K562 (cell line): ENCODE data around the gene GMPR. TPM values are rescaled to one million over a fixed set of nuclear protein-coding genes. Genes with fewer than 3 reads are reported as not detected.
A peak's percentile ranks its signal among the peaks of the same experiment; 100 is the strongest.

Experiments used
- ATF1 ChIP-seq, 2 experiments: fragments of 450-650 bp in 1 of 2; IDR thresholded peaks; 2 replicates each; pipeline ENCODE4 v1.6.1; 2016; ENCODE audit warnings: missing compliant biosample characterization in 1 of 2, missing genetic modification characterization in 1 of 2
- BDP1 ChIP-seq: IDR thresholded peaks from 3 replicates; pipeline ENCODE4 v1.6.1; 2011; ENCODE audit not compliant: insufficient read length, insufficient read depth
- BRF1 ChIP-seq: IDR thresholded peaks from 3 replicates; pipeline ENCODE4 v1.6.1; 2011; ENCODE audit warnings: borderline replicate concordance, mild to moderate bottlenecking; ENCODE audit not compliant: insufficient read length; ENCODE audit errors: extremely low read depth
- FOXO4 ChIP-seq: fragments of 450-650 bp; formaldehyde crosslinking; IDR thresholded peaks from 2 replicates; pipeline ENCODE4 v1.4.0; 2020; ENCODE audit warnings: mild to moderate bottlenecking, moderate library complexity
- HMGN3 ChIP-seq: IDR thresholded peaks from 2 replicates; pipeline ENCODE4 v1.6.1; 2011; ENCODE audit warnings: borderline replicate concordance, low read depth, mild to moderate bottlenecking, mixed read lengths, low read length; ENCODE audit not compliant: insufficient read length; ENCODE audit errors: extremely low read depth
- HOMEZ ChIP-seq: fragments of 250-450 bp; sonication (Bioruptor Pico); IDR thresholded peaks from 2 replicates; pipeline ENCODE4 v1.4.0; 2020; ENCODE audit warnings: mild to moderate bottlenecking, moderate library complexity
- IFI16 ChIP-seq: fragments of 250-450 bp; sonication (Bioruptor Pico); IDR thresholded peaks from 2 replicates; pipeline ENCODE4 v2.1.2; 2022; ENCODE audit warnings: mild to moderate bottlenecking, inconsistent platforms
- MAX ChIP-seq: sonication (generic); formaldehyde crosslinking; IDR thresholded peaks from 2 replicates; pipeline ENCODE4 v1.9.0; 2022; ENCODE audit warnings: mild to moderate bottlenecking, missing genetic modification reagents
- MCM3 ChIP-seq: fragments of 450-650 bp; IDR thresholded peaks from 2 replicates; pipeline ENCODE4 v1.6.1; 2016
- NCOA2 ChIP-seq, 2 experiments: fragments of 450-650 bp; IDR thresholded peaks; 2 replicates each; pipeline ENCODE4 v1.6.1; 2018; ENCODE audit warnings: mild to moderate bottlenecking in 2 of 2, moderate library complexity in 1 of 2; ENCODE audit not compliant: partially characterized antibody in 2 of 2
- NCOR1 ChIP-seq: fragments of 450-650 bp; IDR thresholded peaks from 2 replicates; pipeline ENCODE4 v1.6.1; 2016; ENCODE audit warnings: mild to moderate bottlenecking, moderate library complexity
- NFRKB ChIP-seq: fragments of 450-650 bp; IDR thresholded peaks from 2 replicates; pipeline ENCODE4 v1.6.1; 2016; ENCODE audit warnings: low read depth
- PTTG1 ChIP-seq: fragments of 450-650 bp; IDR thresholded peaks from 2 replicates; pipeline ENCODE4 v1.6.1; 2016; ENCODE audit warnings: low read depth, mild to moderate bottlenecking, missing genetic modification characterization, missing compliant biosample characterization
- RNF219 ChIP-seq: fragments of 250-450 bp; sonication (Bioruptor Pico); IDR thresholded peaks from 2 replicates; pipeline ENCODE4 v1.5.0; 2022; ENCODE audit warnings: mild to moderate bottlenecking
- SNAPC5 ChIP-seq: fragments of 250-450 bp; sonication (Bioruptor Pico); IDR thresholded peaks from 2 replicates; pipeline ENCODE4 v1.8.0; 2021; ENCODE audit warnings: moderate library complexity, mild to moderate bottlenecking, inconsistent platforms
- USF1 ChIP-seq: sonication (generic); formaldehyde crosslinking; IDR thresholded peaks from 2 replicates; pipeline ENCODE4 v1.9.0; 2022; ENCODE audit warnings: mild to moderate bottlenecking, missing genetic modification reagents
- ZBTB17 ChIP-seq: fragments of 450-650 bp; formaldehyde crosslinking; IDR thresholded peaks from 2 replicates; pipeline ENCODE4 v1.4.0; 2020; ENCODE audit warnings: mild to moderate bottlenecking
- ZNF124 ChIP-seq: sonication (generic); formaldehyde crosslinking; IDR thresholded peaks from 2 replicates; pipeline ENCODE4 v1.8.1; 2022; ENCODE audit warnings: missing genetic modification reagents
- ZNF184 ChIP-seq: sonication (generic); formaldehyde crosslinking; IDR thresholded peaks from 2 replicates; pipeline ENCODE4 v1.5.0; 2020; ENCODE audit warnings: missing genetic modification reagents
- ZNF24 ChIP-seq: fragments of 450-650 bp; IDR thresholded peaks from 2 replicates; pipeline ENCODE4 v1.6.1; 2016
- ZNF253 ChIP-seq: fragments of 250-450 bp; sonication (Bioruptor Pico); conservative IDR thresholded peaks from 2 replicates; pipeline ENCODE4 v1.6.1; 2021; ENCODE audit warnings: mild to moderate bottlenecking
- ZNF444 ChIP-seq: fragments of 250-450 bp; sonication (Bioruptor Pico); IDR thresholded peaks from 2 replicates; pipeline ENCODE4 v1.4.0; 2020; ENCODE audit warnings: mild to moderate bottlenecking, moderate library complexity
- ZNF561 ChIP-seq: fragments of 450-650 bp; formaldehyde crosslinking; conservative IDR thresholded peaks from 2 replicates; pipeline ENCODE4 v1.4.0; 2020; ENCODE audit warnings: mild to moderate bottlenecking, moderate library complexity
- ZSCAN32 ChIP-seq: fragments of 450-650 bp; formaldehyde crosslinking; IDR thresholded peaks from 2 replicates; pipeline ENCODE4 v1.4.0; 2020; ENCODE audit warnings: mild to moderate bottlenecking, moderate library complexity
- polyA plus RNA-seq, 8 experiments: library from polyadenylated mRNA; depleted of rRNA in 4 of 8; stranded (reverse) in 5 of 8; unstranded in 3 of 8; fragments of >200 nt; fragmentation: Nextera tagmentation in 2 of 8; fragmentation: Illumina TruSeq in 1 of 8; extraction: Ambion mirVana in 2 of 8; extraction: Trizol in 1 of 8; gene quantifications; 2 replicates each; pipeline versions ENCODE4 v1.2.1 to v1.2.3, GENCODE V29; 2011 to 2014; ENCODE audit warnings: inconsistent platforms in 1 of 8, missing spikeins in 1 of 8
- total RNA-seq, 7 experiments: library from RNA; depleted of rRNA in 6 of 7; stranded (reverse); fragments of >200 nt in 6 of 7; fragmentation: Illumina TruSeq in 2 of 7; extraction: Trizol in 2 of 7; gene quantifications; 2 replicates each; pipeline versions ENCODE4 v1.2.1 to v1.2.3, GENCODE V29; 2011 to 2021; ENCODE audit warnings: low replicate concordance in 1 of 7

The GMPR gene
- total and polyA plus RNA-seq, 9 of the 15 experiments (the other 6 are each of a cell fraction or from before 2014, with no cell fraction given): 34.6 to 83.7 (median 49.8) TPM

GRCh38 chr6:16270178-16270794 is 31.9 kb downstream of the GMPR start (continued):
- peak in 1 of 2 experiments; percentile 70 for TF ChIP-seq NCOA2 (IDR thresholded peaks at IDR 0.05; ENCODE audit: partially characterized antibody in 2 of 2)
- no peak for TF ChIP-seq ATF1 (CRISPR knock-in tag; IDR thresholded peaks at IDR 0.05)
- TF ChIP-seq ATF1 (tag; IDR thresholded peaks at IDR 0.05): peak; percentile 66
- TF ChIP-seq USF1 (CRISPR knock-in tag): no peak
- peak; percentile 73 for TF ChIP-seq MAX
- peak; percentile 70; the same call in 1 of the 2 replicates for TF ChIP-seq IFI16 (CRISPR knock-in tag)
- no peak for TF ChIP-seq ZNF124 (CRISPR knock-in tag)
- TF ChIP-seq HMGN3: peak; percentile 88
- TF ChIP-seq NCOR1: peak; percentile 99
- peak; percentile 75; the same call in 1 of the 2 replicates for TF ChIP-seq NFRKB
- TF ChIP-seq ZNF24: peak; percentile 68
- no peak for TF ChIP-seq ZNF253 (CRISPR knock-in tag)
- no peak for TF ChIP-seq FOXO4 (CRISPR knock-in tag)
- no peak for TF ChIP-seq SNAPC5 (CRISPR knock-in tag)
- no peak for TF ChIP-seq ZNF184 (CRISPR knock-in tag)
- no peak for TF ChIP-seq MCM3
- TF ChIP-seq ZSCAN32 (CRISPR knock-in tag): no peak
- TF ChIP-seq ZBTB17 (CRISPR knock-in tag): peak; percentile 83; the same call in 1 of the 2 replicates
- no peak for TF ChIP-seq BRF1
- no peak for TF ChIP-seq PTTG1 (tag)
- TF ChIP-seq BDP1: no peak
- no peak for TF ChIP-seq RNF219
- TF ChIP-seq ZNF561 (CRISPR knock-in tag): no peak
- no peak for TF ChIP-seq ZNF444
- no peak; the same call in 1 of the 2 replicates for TF ChIP-seq HOMEZ
